A673 (cell line): ENCODE results near the gene CNTN5.

Source experiments
- EZH2 ChIP-seq: fragments of 200-600 bp; sonication (generic); IDR thresholded peaks from 2 replicates; pipeline ENCODE4 v1.6.1; 2017; ENCODE audit warnings: borderline replicate concordance, low read depth, mild to moderate bottlenecking, mixed read lengths, antibody characterized with exemption, low read length; ENCODE audit not compliant: poor library complexity, severe bottlenecking
- TF ChIP-seq, protein P1 (sequence below): fragments of 300-800, 200-600 bp; sonication (generic); conservative IDR thresholded peaks from 2 replicates; pipeline ENCODE4 v1.5.1; 2017; ENCODE audit warnings: low read depth, mild to moderate bottlenecking, antibody characterized with exemption, low read length, moderate library complexity, mixed read lengths

DNA sequence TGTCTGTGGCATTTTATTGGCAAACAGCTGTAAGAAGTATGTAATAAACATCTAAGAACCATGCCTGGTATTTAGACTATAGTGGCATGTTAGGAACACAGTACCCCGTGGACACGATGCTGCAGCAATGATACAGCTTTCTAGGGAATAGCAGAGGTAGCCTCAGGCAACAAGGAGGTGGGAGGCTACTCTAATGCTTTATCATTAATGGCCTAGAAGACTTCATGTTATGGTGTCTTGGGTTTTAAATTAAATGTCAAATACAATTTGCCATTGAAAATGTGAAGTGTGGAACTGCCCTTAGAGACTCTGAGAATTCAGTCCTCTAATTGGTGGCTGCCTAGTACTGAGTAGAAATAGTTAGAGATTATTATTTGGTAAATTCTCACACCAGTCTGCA lies 516.9 kb downstream of the CNTN5 start:
- TF ChIP-seq EZH2: no peak
- TF ChIP-seq, protein P1, sequence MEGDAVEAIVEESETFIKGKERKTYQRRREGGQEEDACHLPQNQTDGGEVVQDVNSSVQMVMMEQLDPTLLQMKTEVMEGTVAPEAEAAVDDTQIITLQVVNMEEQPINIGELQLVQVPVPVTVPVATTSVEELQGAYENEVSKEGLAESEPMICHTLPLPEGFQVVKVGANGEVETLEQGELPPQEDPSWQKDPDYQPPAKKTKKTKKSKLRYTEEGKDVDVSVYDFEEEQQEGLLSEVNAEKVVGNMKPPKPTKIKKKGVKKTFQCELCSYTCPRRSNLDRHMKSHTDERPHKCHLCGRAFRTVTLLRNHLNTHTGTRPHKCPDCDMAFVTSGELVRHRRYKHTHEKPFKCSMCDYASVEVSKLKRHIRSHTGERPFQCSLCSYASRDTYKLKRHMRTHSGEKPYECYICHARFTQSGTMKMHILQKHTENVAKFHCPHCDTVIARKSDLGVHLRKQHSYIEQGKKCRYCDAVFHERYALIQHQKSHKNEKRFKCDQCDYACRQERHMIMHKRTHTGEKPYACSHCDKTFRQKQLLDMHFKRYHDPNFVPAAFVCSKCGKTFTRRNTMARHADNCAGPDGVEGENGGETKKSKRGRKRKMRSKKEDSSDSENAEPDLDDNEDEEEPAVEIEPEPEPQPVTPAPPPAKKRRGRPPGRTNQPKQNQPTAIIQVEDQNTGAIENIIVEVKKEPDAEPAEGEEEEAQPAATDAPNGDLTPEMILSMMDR: no peak
